Prostate gland (tissue), 2 donors: Measurements from ENCODE around the gene ZNF324B.

Source experiments
- POLR2A ChIP-seq: fragments of 450-650 bp; IDR thresholded peaks from one replicate; pipeline ENCODE4 v1.6.1; 2016; ENCODE audit warnings: antibody characterized with exemption, mild to moderate bottlenecking
- TF ChIP-seq, protein P1 (sequence below), 4 experiments: fragments of 200-600 bp in 2 of 4; fragments of 450-650 bp in 2 of 4; sonication (generic) in 2 of 4; IDR thresholded peaks; 1 replicate in 3 of 4; 2 replicates in 1 of 4; pipeline ENCODE4 v1.5.1; 2016 to 2019; ENCODE audit warnings: antibody characterized with exemption in 4 of 4, mild to moderate bottlenecking in 2 of 4, moderate library complexity in 2 of 4

DNA sequence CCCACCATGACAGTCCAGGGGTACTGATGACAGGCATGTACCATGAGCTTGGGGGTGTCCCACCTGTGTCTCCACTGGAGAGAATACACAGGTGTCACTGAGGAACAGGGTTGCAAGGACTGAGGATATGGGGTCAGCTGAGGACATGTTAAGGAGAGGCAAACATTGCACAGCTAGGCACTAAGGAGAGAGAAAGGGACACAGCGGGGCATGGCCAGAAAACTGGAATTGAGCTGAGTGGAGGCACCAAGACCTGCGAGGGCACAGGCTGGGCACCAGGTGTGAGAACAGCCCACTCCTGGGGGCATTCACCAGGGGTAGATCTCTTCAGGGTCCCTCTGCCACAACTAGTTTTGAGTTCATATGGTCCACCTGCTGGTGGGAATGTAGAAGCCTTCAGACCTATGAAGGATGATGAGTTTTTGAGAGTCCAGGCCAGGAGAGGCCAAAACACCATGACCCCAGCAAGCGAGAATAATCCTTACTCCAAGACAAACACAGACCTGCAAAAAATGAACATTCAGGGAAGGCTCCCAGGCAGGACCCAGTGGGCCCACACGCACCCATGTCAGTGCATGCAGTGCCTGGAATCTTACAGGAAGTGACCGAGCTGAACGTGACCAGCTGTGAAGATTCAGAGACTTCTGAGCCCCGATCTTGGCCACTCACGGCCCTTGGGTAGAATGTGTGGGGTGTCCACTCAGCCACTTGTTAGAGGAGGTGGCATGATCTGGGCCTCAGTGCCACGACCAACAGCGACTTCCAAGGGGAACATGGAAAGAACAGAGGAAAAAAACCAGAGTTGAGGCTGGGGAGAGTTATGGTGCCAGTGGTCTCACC lies 44.4 kb upstream of the ZNF324B start:
- TF ChIP-seq, protein P1, sequence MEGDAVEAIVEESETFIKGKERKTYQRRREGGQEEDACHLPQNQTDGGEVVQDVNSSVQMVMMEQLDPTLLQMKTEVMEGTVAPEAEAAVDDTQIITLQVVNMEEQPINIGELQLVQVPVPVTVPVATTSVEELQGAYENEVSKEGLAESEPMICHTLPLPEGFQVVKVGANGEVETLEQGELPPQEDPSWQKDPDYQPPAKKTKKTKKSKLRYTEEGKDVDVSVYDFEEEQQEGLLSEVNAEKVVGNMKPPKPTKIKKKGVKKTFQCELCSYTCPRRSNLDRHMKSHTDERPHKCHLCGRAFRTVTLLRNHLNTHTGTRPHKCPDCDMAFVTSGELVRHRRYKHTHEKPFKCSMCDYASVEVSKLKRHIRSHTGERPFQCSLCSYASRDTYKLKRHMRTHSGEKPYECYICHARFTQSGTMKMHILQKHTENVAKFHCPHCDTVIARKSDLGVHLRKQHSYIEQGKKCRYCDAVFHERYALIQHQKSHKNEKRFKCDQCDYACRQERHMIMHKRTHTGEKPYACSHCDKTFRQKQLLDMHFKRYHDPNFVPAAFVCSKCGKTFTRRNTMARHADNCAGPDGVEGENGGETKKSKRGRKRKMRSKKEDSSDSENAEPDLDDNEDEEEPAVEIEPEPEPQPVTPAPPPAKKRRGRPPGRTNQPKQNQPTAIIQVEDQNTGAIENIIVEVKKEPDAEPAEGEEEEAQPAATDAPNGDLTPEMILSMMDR (IDR thresholded peaks at IDR 0.05) = peak in 2 of 4 experiments; percentile 9 to 30
- no peak for TF ChIP-seq POLR2A
